ENCODE data around the gene PCK1.

DNA sequence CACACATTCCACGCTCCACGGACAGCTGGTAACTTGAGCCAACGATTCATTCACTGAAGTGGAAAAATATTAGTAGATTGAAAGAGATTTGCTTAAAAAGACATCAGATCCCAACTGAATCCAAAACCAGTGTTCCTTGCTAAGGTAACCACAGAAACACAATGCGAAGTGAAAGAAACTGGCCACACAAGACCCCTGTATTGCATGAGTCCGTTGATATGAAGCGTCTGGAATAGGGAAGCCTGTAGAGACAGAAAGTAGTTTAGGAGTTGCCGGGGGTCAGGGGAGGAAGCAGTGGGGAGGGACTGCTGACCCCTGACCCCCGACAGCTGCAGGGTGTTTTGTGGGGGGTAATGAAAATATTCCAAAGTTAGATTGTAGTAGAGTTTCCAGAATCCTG lies 10.0 kb downstream of the PCK1 start:
- TF ChIP-seq, protein P1, sequence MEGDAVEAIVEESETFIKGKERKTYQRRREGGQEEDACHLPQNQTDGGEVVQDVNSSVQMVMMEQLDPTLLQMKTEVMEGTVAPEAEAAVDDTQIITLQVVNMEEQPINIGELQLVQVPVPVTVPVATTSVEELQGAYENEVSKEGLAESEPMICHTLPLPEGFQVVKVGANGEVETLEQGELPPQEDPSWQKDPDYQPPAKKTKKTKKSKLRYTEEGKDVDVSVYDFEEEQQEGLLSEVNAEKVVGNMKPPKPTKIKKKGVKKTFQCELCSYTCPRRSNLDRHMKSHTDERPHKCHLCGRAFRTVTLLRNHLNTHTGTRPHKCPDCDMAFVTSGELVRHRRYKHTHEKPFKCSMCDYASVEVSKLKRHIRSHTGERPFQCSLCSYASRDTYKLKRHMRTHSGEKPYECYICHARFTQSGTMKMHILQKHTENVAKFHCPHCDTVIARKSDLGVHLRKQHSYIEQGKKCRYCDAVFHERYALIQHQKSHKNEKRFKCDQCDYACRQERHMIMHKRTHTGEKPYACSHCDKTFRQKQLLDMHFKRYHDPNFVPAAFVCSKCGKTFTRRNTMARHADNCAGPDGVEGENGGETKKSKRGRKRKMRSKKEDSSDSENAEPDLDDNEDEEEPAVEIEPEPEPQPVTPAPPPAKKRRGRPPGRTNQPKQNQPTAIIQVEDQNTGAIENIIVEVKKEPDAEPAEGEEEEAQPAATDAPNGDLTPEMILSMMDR (IDR thresholded peaks at IDR 0.05) = no peak
- TF ChIP-seq POLR2AphosphoS5 (IDR thresholded peaks at IDR 0.05) (no peak), POLR2A (IDR thresholded peaks at IDR 0.05) (no peak), EP300 (IDR thresholded peaks at IDR 0.05) (no peak)

All from stomach (tissue), 4 donors.